Psoas muscle (tissue), 8 donors: ENCODE data around the gene UBE2E1. TPM values are rescaled to one million over a fixed set of nuclear protein-coding genes. Genes with fewer than 3 reads are reported as not detected.

Experiments
- ATAC-seq, 4 donors: fragments of 200-7000 bp; cut with Tn5 transposase; one replicate each; pipeline ENCODE4 v1.9.1; 2020; ENCODE audit warnings: moderate library complexity in 3 of 4, mild to moderate bottlenecking in 2 of 4
- DNase-seq, 2 donors: peaks; one replicate each; pipeline ENCODE4 v3.0.0-alpha.2; 2020
- H3K27ac ChIP-seq: fragments of 200-600 bp; one replicate; pipeline ENCODE4 v1.8.0; 2022
- H3K27me3 ChIP-seq, 3 donors: fragments of 200-600 bp in 1 of 3; one replicate each; pipeline versions ENCODE4 v1.6.1 to v1.8.0; 2013 to 2022; ENCODE audit warnings: low read length in 2 of 3, mild to moderate bottlenecking in 2 of 3, moderate library complexity in 1 of 3; ENCODE audit not compliant: insufficient read depth in 3 of 3
- H3K36me3 ChIP-seq, 2 donors: fragments of 200-600 bp in 1 of 2; one replicate each; pipeline versions ENCODE4 v1.6.1 to v1.8.0; 2013 to 2022; ENCODE audit warnings: low read depth in 1 of 2, mild to moderate bottlenecking in 1 of 2, moderate library complexity in 1 of 2; ENCODE audit not compliant: insufficient read depth in 1 of 2
- H3K4me1 ChIP-seq: fragments of 200-600 bp; one replicate; pipeline ENCODE4 v1.8.0; 2022
- H3K4me3 ChIP-seq: fragments of 200-600 bp; one replicate; pipeline ENCODE4 v1.8.0; 2022; ENCODE audit warnings: mild to moderate bottlenecking
- H3K9me3 ChIP-seq: fragments of 200-600 bp; one replicate; pipeline ENCODE4 v1.8.0; 2022
- CTCF ChIP-seq: fragments of 200-600 bp; IDR thresholded peaks from one replicate; pipeline ENCODE4 v1.8.0; 2022; ENCODE audit warnings: antibody characterized with exemption
- WGBS, 3 donors: extraction: QIAGEN DNeasy Blood & Tissue Kit; methylation state at CpG; one replicate each; pipeline versions ENCODE4 v1.1.6 to v1.1.7; 2013; 5-methylcytosine and 5-hydroxymethylcytosine counted together
- intact Hi-C, 2 donors: fragments of 100-400 bp; cut with DNase I; formaldehyde crosslinking; loops; one replicate each; pipeline versions ENCODE4 v1.11.0 to v1.14.2; 2022
- polyA plus RNA-seq, 3 donors: library from polyadenylated mRNA; stranded (reverse); fragments of 200-250 nt; gene quantifications; one replicate each; pipeline ENCODE4 v1.2.3, GENCODE V29; 2013
- total RNA-seq, 4 donors: library from RNA; stranded (reverse); fragmentation: NEBNext Ultra II Directional in 2 of 4; extraction: Animal tissue kit (Norgen Biotek cat#: 25700) in 2 of 4; gene quantifications; one replicate each; pipeline versions ENCODE4 v1.2.1 to v1.2.4, GENCODE V29; 2021 to 2023
- donor health status: healthy with polysubstance abuse.
- donor health status: DM: no; HTN: no; CAD: no; lungs with moderate emphysema.
- donor health status: Bipolar disorder and iron deficiency.
- donor health status: healthy.
- donor health status: DM: yes; HTN: yes; CAD: no.
- donor health status: DM: no; HTN: no; CAD: no.
- donor health status: DM: no; HTN: no; CAD: no.
- donor health status: DM: yes; HTN: yes; CAD: no.

The UBE2E1 gene
- total and polyA plus RNA-seq, 7 donors = 54.1 to 112 (median 85.9) TPM

- H3K9me3 ChIP-seq = no peaks in the 10 kb centered on the region
- TF ChIP-seq CTCF = no peak
- DNase-seq (no peak), ATAC-seq (no peak)
- no peak overlapping the region for H3K4me3 ChIP-seq
- 91 to 93% (median 92%) methylated on average over 2 of the region's 2 CpGs for WGBS, 3 donors
- no peaks in the 10 kb centered on the region for H3K27me3 ChIP-seq
- intact Hi-C loops = no loop called here
- no peaks in the 10 kb centered on the region for H3K36me3 ChIP-seq
- H3K27ac ChIP-seq = no peak overlapping the region
- H3K4me1 ChIP-seq = no peaks in the 10 kb centered on the region
Observed at GRCh38 chr3:23791678-23792077, 14.1 kb upstream of the UBE2E1 start.

- Histone ChIP-seq H3K9me3 (no peaks in the 10 kb centered on the region), H3K36me3 (no peaks in the 10 kb centered on the region), H3K4me1 (no peaks in the 10 kb centered on the region), H3K4me3 (no peak overlapping the region), H3K27me3 (no peaks in the 10 kb centered on the region), H3K27ac (no peak overlapping the region)
- WGBS, 3 donors = 89 to 91% (median 89%) methylated on average over 4 of the region's 4 CpGs
- ATAC-seq (no peak), DNase-seq (no peak)
- intact Hi-C loops = no loop called here
- TF ChIP-seq CTCF = no peak
Observed at GRCh38 chr3:23793528-23794134, 12.1 kb upstream of the UBE2E1 start.

- H3K4me3 ChIP-seq = no peak overlapping the region
- intact Hi-C loops = no loop called here
- ATAC-seq = no peak
- no peaks in the 10 kb centered on the region for H3K9me3 ChIP-seq
- no peak for DNase-seq
- no peak overlapping the region for H3K27ac ChIP-seq
- no peaks in the 10 kb centered on the region for H3K4me1 ChIP-seq
- no peaks in the 10 kb centered on the region for H3K27me3 ChIP-seq
- no peak for TF ChIP-seq CTCF
- no peaks in the 10 kb centered on the region for H3K36me3 ChIP-seq
Observed at GRCh38 chr3:23795096-23795495, 10.7 kb upstream of the UBE2E1 start.

GRCh38 chr3:23796518-23796917 lies 9.2 kb upstream of the UBE2E1 start:
- 80 to 81% (median 80%) methylated on average over 2 of the region's 2 CpGs for WGBS, 3 donors
- Histone ChIP-seq H3K36me3 (no peaks in the 10 kb centered on the region), H3K27me3 (no peaks in the 10 kb centered on the region), H3K9me3 (no peaks in the 10 kb centered on the region), H3K4me1 (no peaks in the 10 kb centered on the region), H3K27ac (no peak overlapping the region), H3K4me3 (no peak overlapping the region)
- intact Hi-C loops = no loop called here
- no peak for TF ChIP-seq CTCF
- ATAC-seq (no peak), DNase-seq (no peak)

GRCh38 chr3:23797491-23797890 lies 8.3 kb upstream of the UBE2E1 start:
- Histone ChIP-seq H3K4me3 (no peak overlapping the region), H3K9me3 (no peaks in the 10 kb centered on the region), H3K27me3 (no peaks in the 10 kb centered on the region), H3K36me3 (no peaks in the 10 kb centered on the region), H3K27ac (no peak overlapping the region), H3K4me1 (no peaks in the 10 kb centered on the region)
- WGBS, 3 donors = 82 to 87% (median 87%) methylated on average over 4 of the region's 4 CpGs
- no peak for DNase-seq
- no peak for TF ChIP-seq CTCF
- intact Hi-C loops = no loop called here
- ATAC-seq = no peak
